VCaP (cell line): Measurements from ENCODE around the gene RTCA.

Experiments used
- H3K27ac ChIP-seq: fragments of 450-650 bp; 2 replicates; pipeline ENCODE4 v1.5.1; 2017
- TF ChIP-seq, protein P1 (sequence below): fragments of 450-650 bp; conservative IDR thresholded peaks from 2 replicates; pipeline ENCODE4 v1.5.1; 2017; ENCODE audit warnings: mild to moderate bottlenecking, moderate library complexity

Gene RTCA

DNA sequence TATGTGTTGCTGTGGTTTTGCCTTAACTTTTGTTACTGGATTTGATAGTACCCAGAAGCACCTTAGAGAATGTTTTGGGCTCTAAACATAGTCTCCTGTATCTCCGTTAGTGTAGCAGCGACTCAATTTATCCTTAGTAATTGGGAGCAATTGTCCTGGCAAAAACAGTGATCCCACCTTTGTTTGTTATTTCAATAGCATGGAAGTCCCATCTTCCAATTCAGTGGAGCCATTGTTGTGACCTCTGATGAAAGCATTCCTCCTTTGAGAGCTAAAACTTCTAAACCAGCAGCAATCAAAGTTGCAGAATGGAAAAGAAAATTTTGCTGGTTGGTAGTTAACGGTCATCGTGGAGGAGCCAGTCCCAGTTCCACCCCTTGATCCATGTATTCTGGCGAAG, 34.7 kb downstream of the RTCA start:
- TF ChIP-seq, protein P1, sequence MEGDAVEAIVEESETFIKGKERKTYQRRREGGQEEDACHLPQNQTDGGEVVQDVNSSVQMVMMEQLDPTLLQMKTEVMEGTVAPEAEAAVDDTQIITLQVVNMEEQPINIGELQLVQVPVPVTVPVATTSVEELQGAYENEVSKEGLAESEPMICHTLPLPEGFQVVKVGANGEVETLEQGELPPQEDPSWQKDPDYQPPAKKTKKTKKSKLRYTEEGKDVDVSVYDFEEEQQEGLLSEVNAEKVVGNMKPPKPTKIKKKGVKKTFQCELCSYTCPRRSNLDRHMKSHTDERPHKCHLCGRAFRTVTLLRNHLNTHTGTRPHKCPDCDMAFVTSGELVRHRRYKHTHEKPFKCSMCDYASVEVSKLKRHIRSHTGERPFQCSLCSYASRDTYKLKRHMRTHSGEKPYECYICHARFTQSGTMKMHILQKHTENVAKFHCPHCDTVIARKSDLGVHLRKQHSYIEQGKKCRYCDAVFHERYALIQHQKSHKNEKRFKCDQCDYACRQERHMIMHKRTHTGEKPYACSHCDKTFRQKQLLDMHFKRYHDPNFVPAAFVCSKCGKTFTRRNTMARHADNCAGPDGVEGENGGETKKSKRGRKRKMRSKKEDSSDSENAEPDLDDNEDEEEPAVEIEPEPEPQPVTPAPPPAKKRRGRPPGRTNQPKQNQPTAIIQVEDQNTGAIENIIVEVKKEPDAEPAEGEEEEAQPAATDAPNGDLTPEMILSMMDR = no peak

GRCh38 chr1:100302739-100303138, 36.7 kb downstream of the RTCA start:
- TF ChIP-seq, protein P1 = no peak
- no peak overlapping the region for H3K27ac ChIP-seq

More for the DNA sequence above, 34.7 kb downstream of the RTCA start:
- H3K27ac ChIP-seq = no peak overlapping the region

DNA sequence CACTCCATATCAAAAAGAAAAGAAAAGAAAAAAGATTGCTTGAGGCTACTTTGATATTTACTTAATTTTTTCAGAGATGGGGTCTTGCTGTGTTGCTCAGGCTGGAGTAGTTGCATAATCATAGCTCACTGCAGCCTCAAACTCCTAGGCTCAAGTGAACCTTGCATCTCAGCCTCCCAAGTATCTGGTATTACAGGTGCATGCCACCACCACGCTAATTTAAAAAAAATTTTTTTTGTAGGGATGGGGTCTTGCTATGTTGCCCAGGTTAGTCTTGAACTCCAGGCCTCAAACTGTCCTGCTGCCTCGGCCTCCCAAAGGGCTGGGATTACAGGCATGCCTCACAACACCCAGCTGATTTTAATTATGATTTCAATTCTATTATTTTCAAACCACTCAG, 38.2 kb downstream of the RTCA start:
- H3K27ac ChIP-seq = no peak overlapping the region
- TF ChIP-seq, protein P1 = no peak

DNA sequence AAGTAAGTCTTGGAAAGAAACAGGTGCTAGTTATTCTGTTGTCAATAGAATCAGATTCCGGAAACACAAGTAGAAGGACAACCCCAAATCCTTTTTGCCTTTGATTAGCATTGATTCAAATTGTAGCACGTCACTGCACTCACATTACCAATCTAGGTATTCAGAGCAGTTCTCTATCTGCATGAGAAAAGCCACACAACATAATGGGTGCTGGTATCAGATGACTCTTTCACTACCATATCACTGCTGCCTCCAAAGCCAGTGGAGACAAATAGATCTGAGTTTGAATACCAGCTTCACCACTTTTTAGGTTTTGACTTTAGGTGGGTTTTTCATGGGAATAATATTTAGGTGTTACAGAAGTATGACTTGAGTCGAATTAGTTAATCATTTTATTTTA, 38.9 kb downstream of the RTCA start:
- no peak overlapping the region for H3K27ac ChIP-seq
- TF ChIP-seq, protein P1 = no peak

- no peak overlapping the region for H3K27ac ChIP-seq
- TF ChIP-seq, protein P1 = no peak
Measured at GRCh38 chr1:100305954-100306353, 39.9 kb downstream of the RTCA start.

DNA sequence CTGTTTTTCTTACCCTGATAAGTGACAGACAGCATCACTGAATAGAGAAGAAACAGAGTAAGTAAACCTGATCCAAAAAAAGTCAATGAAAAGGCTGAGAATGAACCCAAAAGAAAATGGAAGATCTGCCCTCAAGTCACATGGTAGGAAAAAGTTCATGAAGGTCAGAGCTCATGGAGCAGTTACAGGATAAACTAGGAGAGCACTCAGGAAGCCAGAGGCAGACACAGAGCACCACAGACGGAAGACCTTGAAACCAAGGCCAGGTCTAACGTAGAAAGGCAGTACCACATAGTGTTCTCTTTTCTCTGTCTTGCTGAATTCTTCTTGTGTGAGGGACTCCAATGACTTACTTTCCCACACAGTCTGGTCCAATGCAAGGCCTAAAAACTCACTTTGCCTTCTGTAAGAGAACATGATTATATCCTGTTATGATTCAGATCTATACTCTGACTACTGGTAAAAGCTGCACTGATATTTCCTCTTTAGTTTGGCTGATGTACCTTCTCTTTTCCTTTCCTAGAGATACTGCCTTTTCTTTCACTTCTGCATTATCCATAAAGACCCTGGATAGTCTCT, 40.8 kb downstream of the RTCA start:
- H3K27ac ChIP-seq = no peak overlapping the region

GRCh38 chr1:100308777-100309176, 42.8 kb downstream of the RTCA start:
- TF ChIP-seq, protein P1 = no peak
- no peak overlapping the region for H3K27ac ChIP-seq

More for the DNA sequence above, 40.8 kb downstream of the RTCA start:
- TF ChIP-seq, protein P1 = no peak
